NT2/D1 (cell line): ENCODE data around the gene MRPL55.

Source experiments
- DNase-seq: peaks from one replicate; pipeline ENCODE4 v3.0.0-alpha.2; 2011; ENCODE audit warnings: low read depth, low spot score
- H3K27me3 ChIP-seq: 2 replicates; pipeline ENCODE4 v1.6.0; 2011; ENCODE audit warnings: mild to moderate bottlenecking; ENCODE audit not compliant: insufficient read length, insufficient read depth
- H3K36me3 ChIP-seq: 2 replicates; pipeline ENCODE4 v1.6.1; 2011; ENCODE audit warnings: mild to moderate bottlenecking, low read length, mixed read lengths; ENCODE audit not compliant: insufficient read depth, insufficient read length
- H3K4me1 ChIP-seq: 2 replicates; pipeline ENCODE4 v1.5.1; 2011; ENCODE audit not compliant: insufficient read depth, insufficient read length
- H3K4me3 ChIP-seq: 2 replicates; pipeline ENCODE4 v1.5.1; 2011; ENCODE audit warnings: low read depth; ENCODE audit not compliant: insufficient read length
- H3K9ac ChIP-seq: 2 replicates; pipeline ENCODE4 v1.6.0; 2011; ENCODE audit warnings: low read depth; ENCODE audit not compliant: insufficient read length
- H3K9me3 ChIP-seq: 2 replicates; pipeline ENCODE4 v1.5.1; 2011; ENCODE audit warnings: mild to moderate bottlenecking, low read length; ENCODE audit not compliant: insufficient read depth
- SUZ12 ChIP-seq: IDR thresholded peaks from 2 replicates; pipeline ENCODE4 v1.6.1; 2011; ENCODE audit not compliant: insufficient read length, insufficient read depth; ENCODE audit errors: extremely low read depth
- YY1 ChIP-seq: IDR thresholded peaks from 2 replicates; pipeline ENCODE4 v1.6.1; 2011; ENCODE audit not compliant: insufficient read length, insufficient read depth
- ZNF274 ChIP-seq: IDR thresholded peaks from 2 replicates; pipeline ENCODE4 v1.6.1; 2011; ENCODE audit warnings: mild to moderate bottlenecking, low read depth, low read length

Gene MRPL55

GRCh38 chr1:228097333-228098081, 11.6 kb downstream of the MRPL55 start:
- Histone ChIP-seq H3K9ac (no peak overlapping the region), H3K36me3 (peaks cover 89% of the 10 kb centered on the region), H3K4me3 (no peak overlapping the region), H3K9me3 (peaks cover 28% of the 10 kb centered on the region; the same call in 1 of the 2 replicates), H3K4me1 (peaks cover 9% of the 10 kb centered on the region), H3K27me3 (no peaks in the 10 kb centered on the region)
- TF ChIP-seq YY1, result no peak
- TF ChIP-seq ZNF274, result no peak
- no peak for TF ChIP-seq SUZ12
- no peak for DNase-seq

- H3K27me3 ChIP-seq, result no peaks in the 10 kb centered on the region
- H3K4me3 ChIP-seq, result no peak overlapping the region
- H3K4me1 ChIP-seq, result peaks cover 6% of the 10 kb centered on the region
- DNase-seq, result no peak
- TF ChIP-seq YY1, result no peak
- TF ChIP-seq SUZ12, result no peak
- no peak for TF ChIP-seq ZNF274
- H3K9me3 ChIP-seq, result peaks cover 37% of the 10 kb centered on the region; the same call in 1 of the 2 replicates
- H3K9ac ChIP-seq, result no peak overlapping the region
- peaks cover 95% of the 10 kb centered on the region for H3K36me3 ChIP-seq
Observed at GRCh38 chr1:228096416-228097332, 12.4 kb downstream of the MRPL55 start.

GRCh38 chr1:228095938-228096337, 13.2 kb downstream of the MRPL55 start:
- no peak for DNase-seq

GRCh38 chr1:228095161-228095560, 13.9 kb downstream of the MRPL55 start:
- H3K4me1 ChIP-seq, result peaks cover under 1% of the 10 kb centered on the region
- H3K9ac ChIP-seq, result no peak overlapping the region
- peaks cover 96% of the 10 kb centered on the region for H3K36me3 ChIP-seq
- no peak overlapping the region for H3K4me3 ChIP-seq
- DNase-seq, result no peak
- TF ChIP-seq YY1 (no peak), SUZ12 (no peak), ZNF274 (no peak)
- H3K27me3 ChIP-seq, result no peaks in the 10 kb centered on the region
- H3K9me3 ChIP-seq, result peaks cover 48% of the 10 kb centered on the region; the same call in 1 of the 2 replicates

More at GRCh38 chr1:228095938-228096337, 13.2 kb downstream of the MRPL55 start:
- H3K9me3 ChIP-seq, result peaks cover 44% of the 10 kb centered on the region; the same call in 1 of the 2 replicates
- H3K4me3 ChIP-seq, result no peak overlapping the region
- peaks cover 3% of the 10 kb centered on the region for H3K4me1 ChIP-seq
- H3K36me3 ChIP-seq, result peaks cover 95% of the 10 kb centered on the region
- TF ChIP-seq YY1, result no peak
- TF ChIP-seq SUZ12, result no peak
- TF ChIP-seq ZNF274, result no peak
- no peaks in the 10 kb centered on the region for H3K27me3 ChIP-seq
- H3K9ac ChIP-seq, result no peak overlapping the region

- TF ChIP-seq YY1 (no peak), ZNF274 (no peak), SUZ12 (no peak)
- no peak overlapping the region for H3K4me3 ChIP-seq
- peaks cover 96% of the 10 kb centered on the region for H3K36me3 ChIP-seq
- H3K9me3 ChIP-seq, result peaks cover 48% of the 10 kb centered on the region; the same call in 1 of the 2 replicates
- DNase-seq, result no peak
- H3K27me3 ChIP-seq, result no peaks in the 10 kb centered on the region
- peaks cover 5% of the 10 kb centered on the region for H3K4me1 ChIP-seq
- no peak overlapping the region for H3K9ac ChIP-seq
Observed at GRCh38 chr1:228094432-228095016, 14.6 kb downstream of the MRPL55 start.

GRCh38 chr1:228093050-228093906, 15.8 kb downstream of the MRPL55 start:
- Histone ChIP-seq H3K36me3 (peaks cover 96% of the 10 kb centered on the region), H3K4me1 (peaks cover 11% of the 10 kb centered on the region)
- DNase-seq, result no peak

More at GRCh38 chr1:228093050-228093906, 15.8 kb downstream of the MRPL55 start:
- Histone ChIP-seq H3K4me3 (no peak overlapping the region), H3K27me3 (no peaks in the 10 kb centered on the region), H3K9ac (no peak overlapping the region), H3K9me3 (peaks cover 48% of the 10 kb centered on the region; the same call in 1 of the 2 replicates)
- TF ChIP-seq SUZ12, result no peak
- no peak for TF ChIP-seq ZNF274
- TF ChIP-seq YY1, result no peak
